Astrocyte (in vitro differentiated cells and primary cell): ENCODE data around the gene FRRS1.

Source experiments
- EZH2 ChIP-seq: IDR thresholded peaks from 2 replicates; pipeline ENCODE4 v1.6.1; 2012; ENCODE audit warnings: mild to moderate bottlenecking, low read length, inconsistent platforms; ENCODE audit not compliant: insufficient read depth
- TF ChIP-seq, protein P1 (sequence below): IDR thresholded peaks from 2 replicates; pipeline ENCODE4 v1.5.1; 2011; ENCODE audit warnings: low read depth, mild to moderate bottlenecking, inconsistent platforms, low read length, moderate library complexity; ENCODE audit not compliant: insufficient read depth

DNA sequence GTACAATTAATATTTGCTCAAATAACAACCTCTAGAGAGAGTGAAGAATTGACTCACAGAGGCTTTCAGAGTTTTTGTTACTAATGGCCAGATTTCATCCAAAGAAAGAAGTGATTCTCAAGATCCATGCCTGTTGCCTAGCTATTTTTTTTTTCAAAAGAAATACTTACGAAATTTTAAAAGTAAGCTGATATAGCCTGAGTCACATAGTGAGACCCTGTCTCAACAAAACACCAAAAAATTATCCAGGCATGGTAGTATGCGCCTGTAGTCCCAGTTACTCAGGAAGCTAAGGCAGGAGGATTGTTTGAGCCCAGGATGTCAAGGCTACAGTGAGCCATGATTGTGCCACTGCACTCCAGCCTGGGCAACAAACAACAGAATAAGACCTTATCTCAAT is 105.9 kb downstream of the FRRS1 start:
- TF ChIP-seq, protein P1, sequence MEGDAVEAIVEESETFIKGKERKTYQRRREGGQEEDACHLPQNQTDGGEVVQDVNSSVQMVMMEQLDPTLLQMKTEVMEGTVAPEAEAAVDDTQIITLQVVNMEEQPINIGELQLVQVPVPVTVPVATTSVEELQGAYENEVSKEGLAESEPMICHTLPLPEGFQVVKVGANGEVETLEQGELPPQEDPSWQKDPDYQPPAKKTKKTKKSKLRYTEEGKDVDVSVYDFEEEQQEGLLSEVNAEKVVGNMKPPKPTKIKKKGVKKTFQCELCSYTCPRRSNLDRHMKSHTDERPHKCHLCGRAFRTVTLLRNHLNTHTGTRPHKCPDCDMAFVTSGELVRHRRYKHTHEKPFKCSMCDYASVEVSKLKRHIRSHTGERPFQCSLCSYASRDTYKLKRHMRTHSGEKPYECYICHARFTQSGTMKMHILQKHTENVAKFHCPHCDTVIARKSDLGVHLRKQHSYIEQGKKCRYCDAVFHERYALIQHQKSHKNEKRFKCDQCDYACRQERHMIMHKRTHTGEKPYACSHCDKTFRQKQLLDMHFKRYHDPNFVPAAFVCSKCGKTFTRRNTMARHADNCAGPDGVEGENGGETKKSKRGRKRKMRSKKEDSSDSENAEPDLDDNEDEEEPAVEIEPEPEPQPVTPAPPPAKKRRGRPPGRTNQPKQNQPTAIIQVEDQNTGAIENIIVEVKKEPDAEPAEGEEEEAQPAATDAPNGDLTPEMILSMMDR, result no peak
- no peak for TF ChIP-seq EZH2
